ENCODE results near the gene EXTL1.

The EXTL1 gene

DNA sequence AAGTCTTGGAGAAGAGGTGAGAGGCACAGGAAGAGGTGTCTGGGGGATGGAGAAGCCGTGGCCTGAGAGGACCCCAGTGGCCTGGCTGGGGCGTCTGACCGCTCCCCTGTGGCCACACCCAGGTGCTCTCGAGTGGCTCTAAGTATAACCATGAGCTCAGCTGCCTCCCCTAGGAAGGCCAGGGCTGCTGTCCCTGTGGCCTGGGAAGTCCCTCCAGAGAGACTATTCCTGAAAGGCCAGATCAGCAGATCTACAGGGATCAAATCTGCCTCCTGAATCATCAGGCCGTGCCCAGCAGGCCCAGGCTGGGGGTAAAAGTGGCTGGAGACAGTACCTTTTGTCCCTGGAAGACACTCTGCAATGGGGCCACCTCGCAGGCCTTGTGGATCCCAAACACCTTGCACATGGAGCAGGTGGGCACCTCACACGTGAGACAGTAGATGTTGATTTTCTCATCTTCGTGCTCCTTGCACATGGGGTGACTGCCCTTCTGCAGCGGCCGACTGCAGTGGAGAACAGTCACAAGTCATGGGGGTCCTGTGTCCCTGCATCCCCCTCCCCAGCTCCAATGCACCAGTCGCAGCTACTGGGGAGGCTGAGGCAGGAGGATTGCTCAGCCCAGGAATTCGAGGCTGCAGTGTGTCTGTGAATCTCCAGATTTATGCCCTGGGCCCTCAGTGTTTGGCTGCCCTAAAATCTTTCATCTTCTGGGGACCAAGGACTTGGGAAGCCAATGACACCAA lies 39.4 kb downstream of the EXTL1 start:
- no peaks in the 10 kb centered on the region for H3K4me1 ChIP-seq (ENCODE audit: control insufficient read depth in 1 of 2, insufficient read depth in 1 of 2, low read depth in 1 of 2, low read length in 1 of 2)
- H3K36me3 ChIP-seq: no peaks in the 10 kb centered on the region
- no peak overlapping the region for H3K4me3 ChIP-seq (ENCODE audit: low read depth in 1 of 2, low read length in 1 of 2)
- TF ChIP-seq CTCF (IDR thresholded peaks at IDR 0.05): no peak
- H3K27me3 ChIP-seq: peaks cover 38% of the 10 kb centered on the region
- H3K27ac ChIP-seq: no peak overlapping the region
- H3K9me3 ChIP-seq: no peaks in the 10 kb centered on the region

DNA sequence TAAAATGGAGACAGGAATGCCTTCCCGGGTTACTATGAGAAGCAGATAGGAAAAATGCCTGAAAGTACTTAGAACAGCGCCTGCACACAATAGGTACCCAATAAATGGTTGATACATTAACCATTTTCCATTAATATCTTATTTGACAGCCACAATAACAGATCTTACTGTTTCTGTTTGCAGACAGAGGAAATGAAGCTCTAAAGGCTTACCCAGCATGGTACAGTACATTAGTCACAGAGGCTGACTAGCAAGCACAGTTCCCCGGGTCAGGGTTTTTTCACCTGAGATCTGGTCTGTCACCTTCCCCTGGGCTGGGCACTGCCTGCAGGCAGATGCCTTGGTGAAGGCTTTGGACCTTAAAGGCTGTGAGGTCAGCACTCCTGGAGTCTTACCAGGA lies 43.0 kb downstream of the EXTL1 start:
- Histone ChIP-seq H3K4me1 (ENCODE audit: control insufficient read depth in 1 of 2, insufficient read depth in 1 of 2, low read depth in 1 of 2, low read length in 1 of 2) (no peaks in the 10 kb centered on the region), H3K9me3 (no peaks in the 10 kb centered on the region), H3K36me3 (no peaks in the 10 kb centered on the region), H3K27me3 (peaks cover 33% of the 10 kb centered on the region), H3K27ac (no peak overlapping the region), H3K4me3 (ENCODE audit: low read depth in 1 of 2, low read length in 1 of 2) (no peak overlapping the region)
- TF ChIP-seq CTCF (IDR thresholded peaks at IDR 0.05): no peak

DNA sequence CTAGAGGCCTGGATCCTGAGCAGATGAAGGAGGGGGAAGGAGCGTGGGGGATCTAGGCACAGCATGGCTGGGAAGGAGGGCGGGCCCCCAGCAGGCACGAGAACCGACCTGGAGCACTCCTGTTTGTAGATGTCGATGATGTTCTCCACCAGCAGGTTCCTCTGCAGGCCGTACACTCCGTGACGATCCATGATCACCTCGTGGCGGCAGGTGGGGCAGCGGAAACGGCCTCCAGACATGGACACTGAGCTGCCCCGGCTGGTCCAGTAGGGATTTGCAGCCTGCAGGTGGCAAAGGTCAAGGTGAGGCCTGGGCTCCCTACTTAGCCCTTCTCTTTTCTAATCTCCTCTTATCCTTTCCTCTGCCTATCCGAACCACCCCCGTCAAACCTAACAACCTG lies 44.6 kb downstream of the EXTL1 start:
- TF ChIP-seq CTCF (IDR thresholded peaks at IDR 0.05): no peak
- Histone ChIP-seq H3K27me3 (peaks cover 41% of the 10 kb centered on the region), H3K4me3 (ENCODE audit: low read depth in 1 of 2, low read length in 1 of 2) (no peak overlapping the region), H3K9me3 (no peaks in the 10 kb centered on the region), H3K4me1 (ENCODE audit: control insufficient read depth in 1 of 2, insufficient read depth in 1 of 2, low read depth in 1 of 2, low read length in 1 of 2) (no peaks in the 10 kb centered on the region), H3K27ac (no peak overlapping the region), H3K36me3 (no peaks in the 10 kb centered on the region)

GRCh38 chr1:26066857-26067256 lies 45.3 kb downstream of the EXTL1 start:
- Histone ChIP-seq H3K27ac (no peak overlapping the region), H3K36me3 (no peaks in the 10 kb centered on the region), H3K4me3 (ENCODE audit: low read depth in 1 of 2, low read length in 1 of 2) (no peak overlapping the region), H3K4me1 (ENCODE audit: control insufficient read depth in 1 of 2, insufficient read depth in 1 of 2, low read depth in 1 of 2, low read length in 1 of 2) (no peaks in the 10 kb centered on the region), H3K27me3 (peaks cover 44% of the 10 kb centered on the region), H3K9me3 (no peaks in the 10 kb centered on the region)
- no peak for TF ChIP-seq CTCF (IDR thresholded peaks at IDR 0.05)

DNA sequence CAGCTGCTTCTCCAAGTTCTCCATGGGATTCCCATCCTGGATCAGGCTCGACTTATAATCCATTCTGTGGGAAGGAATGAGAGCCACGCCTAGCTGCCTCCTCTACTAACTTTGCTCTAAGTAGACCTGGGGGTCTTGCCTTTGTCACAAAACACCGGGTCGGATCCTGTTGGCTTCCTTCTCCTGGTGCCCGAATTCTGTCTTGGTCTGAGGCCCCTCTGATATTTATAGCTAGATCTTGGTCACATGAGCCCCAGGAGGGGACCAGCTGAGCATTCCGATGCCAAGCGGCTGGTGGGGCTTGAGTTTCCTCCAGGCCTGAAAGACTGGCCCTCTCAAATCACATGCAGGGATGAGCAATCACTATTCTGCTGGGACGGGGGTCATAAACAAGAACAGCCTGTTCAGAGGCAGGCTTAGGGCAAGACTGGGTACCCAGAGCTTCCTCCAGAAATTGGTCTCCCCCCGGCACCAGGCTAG lies 45.9 kb downstream of the EXTL1 start, which contains the start of gene TRIM63:
Gene TRIM63, minus strand, starts transcription at position 199 of the 480 bp plus-strand sequence. Its CDS starts 136 bp downstream, at position 63.
- Histone ChIP-seq H3K9me3 (no peaks in the 10 kb centered on the region), H3K4me1 (ENCODE audit: control insufficient read depth in 1 of 2, insufficient read depth in 1 of 2, low read depth in 1 of 2, low read length in 1 of 2) (no peaks in the 10 kb centered on the region), H3K36me3 (no peaks in the 10 kb centered on the region), H3K27ac (no peak within 1 kb of the TSS), H3K4me3 (ENCODE audit: low read depth in 1 of 2, low read length in 1 of 2) (no peak within 1 kb of the TSS), H3K27me3 (peaks cover 49% of the 10 kb centered on the region)
- no peak for TF ChIP-seq CTCF (IDR thresholded peaks at IDR 0.05)
